Measurements from ENCODE around the gene SLC2A9.
"Not testable (repeated sequence)": the region's sequence is repeated elsewhere in the genome, so short reads cannot be mapped to it uniquely, and the experiment has no call there.

SLC2A9 gene

GRCh38 chr4:9983211-9983610, 38.1 kb downstream of the SLC2A9 start:
- H3K4me3 ChIP-seq (ENCODE audit: control insufficient read depth, low read depth, low read length): no peak overlapping the region
- no peak for DNase-seq (ENCODE audit: low read depth)
- no peak for TF ChIP-seq CTCF (IDR thresholded peaks at IDR 0.05; ENCODE audit: control insufficient read depth, insufficient read depth, low read depth, low read length, missing control alignments)

- H3K4me3 ChIP-seq (ENCODE audit: control insufficient read depth, low read depth, low read length); DNase-seq (ENCODE audit: low read depth): not testable (repeated sequence)
These were observed 39.4 kb downstream of the SLC2A9 start for GRCh38 chr4:9981899-9982298.

- H3K4me3 ChIP-seq (ENCODE audit: control insufficient read depth, low read depth, low read length): no peak overlapping the region
- TF ChIP-seq CTCF (IDR thresholded peaks at IDR 0.05; ENCODE audit: control insufficient read depth, insufficient read depth, low read depth, low read length, missing control alignments): no peak
- DNase-seq (ENCODE audit: low read depth): no peak
These were observed 40.4 kb downstream of the SLC2A9 start for GRCh38 chr4:9980898-9981297.

- no peak overlapping the region for H3K4me3 ChIP-seq (ENCODE audit: control insufficient read depth, low read depth, low read length)
- DNase-seq (ENCODE audit: low read depth): no peak
- no peak for TF ChIP-seq CTCF (IDR thresholded peaks at IDR 0.05; ENCODE audit: control insufficient read depth, insufficient read depth, low read depth, low read length, missing control alignments)
These were observed 42.1 kb downstream of the SLC2A9 start for GRCh38 chr4:9979101-9979701.

GRCh38 chr4:9977518-9978031, 43.7 kb downstream of the SLC2A9 start:
- H3K4me3 ChIP-seq (ENCODE audit: control insufficient read depth, low read depth, low read length): no peak overlapping the region
- DNase-seq (ENCODE audit: low read depth): no peak
- no peak for TF ChIP-seq CTCF (IDR thresholded peaks at IDR 0.05; ENCODE audit: control insufficient read depth, insufficient read depth, low read depth, low read length, missing control alignments)

GRCh38 chr4:9976781-9977180, 44.5 kb downstream of the SLC2A9 start:
- no peak for TF ChIP-seq CTCF (IDR thresholded peaks at IDR 0.05; ENCODE audit: control insufficient read depth, insufficient read depth, low read depth, low read length, missing control alignments)
- no peak overlapping the region for H3K4me3 ChIP-seq (ENCODE audit: control insufficient read depth, low read depth, low read length)
- DNase-seq (ENCODE audit: low read depth): no peak

GRCh38 chr4:9976293-9976692, 45.0 kb downstream of the SLC2A9 start:
- TF ChIP-seq CTCF (IDR thresholded peaks at IDR 0.05; ENCODE audit: control insufficient read depth, insufficient read depth, low read depth, low read length, missing control alignments): no peak
- DNase-seq (ENCODE audit: low read depth): no peak
- no peak overlapping the region for H3K4me3 ChIP-seq (ENCODE audit: control insufficient read depth, low read depth, low read length)

All from AG09309 (cell line).